Ovary (tissue), 3 donors: Measurements from ENCODE around the gene FIG4.

Source experiments
- EP300 ChIP-seq: sonication (generic); formaldehyde crosslinking; IDR thresholded peaks from one replicate; pipeline ENCODE4 v1.6.1; 2017; ENCODE audit warnings: antibody characterized with exemption
- POLR2A ChIP-seq: fragments of 450-650 bp; IDR thresholded peaks from one replicate; pipeline ENCODE4 v1.6.1; 2017; ENCODE audit warnings: antibody characterized with exemption, mild to moderate bottlenecking, moderate library complexity
- TF ChIP-seq, protein P1 (sequence below), 3 donors: fragments of 450-650 bp in 2 of 3; fragments of 200-600 bp in 1 of 3; IDR thresholded peaks; one replicate each; pipeline versions ENCODE4 v1.5.1 to v1.8.0; 2016 to 2022; ENCODE audit warnings: antibody characterized with exemption in 3 of 3, mild to moderate bottlenecking in 1 of 3
- donor health status: DM: no; HTN: no; CAD: no.

DNA sequence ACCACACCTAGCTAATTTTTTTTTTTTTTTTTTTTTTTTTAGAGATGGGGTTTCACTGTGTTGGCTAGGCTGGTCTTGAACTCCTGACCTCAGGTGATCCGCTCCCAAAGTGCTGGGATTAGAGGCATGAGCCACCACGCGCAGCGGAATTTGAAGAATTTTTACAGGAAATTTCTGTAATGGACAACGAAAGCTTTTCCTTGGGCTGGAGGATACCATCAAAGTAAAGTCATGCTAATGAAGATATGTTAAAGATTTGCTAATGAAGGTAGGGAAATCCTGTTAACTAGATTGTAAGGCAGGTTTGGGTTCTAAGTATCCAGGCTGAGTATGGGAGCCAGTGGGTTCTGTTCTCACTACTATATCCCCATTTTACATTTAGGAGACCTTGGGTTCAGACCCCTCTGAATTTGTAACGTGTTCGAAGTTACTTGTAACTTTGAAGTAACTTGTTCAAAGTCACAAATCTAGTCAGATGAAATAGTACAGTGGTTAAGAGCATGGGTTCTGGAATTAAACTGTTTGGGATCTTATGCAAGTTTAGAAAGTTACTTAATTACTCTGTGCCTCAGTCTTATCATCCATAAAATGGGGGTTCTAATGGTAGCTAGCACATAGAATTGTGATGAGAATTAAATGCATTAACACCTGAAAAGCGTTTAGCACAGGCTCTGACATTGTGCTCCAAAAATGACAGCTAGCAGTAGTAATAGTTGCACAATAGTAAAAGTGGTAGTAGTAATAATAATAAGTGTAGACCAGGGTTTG lies 163.6 kb downstream of the FIG4 start:
- TF ChIP-seq, protein P1, sequence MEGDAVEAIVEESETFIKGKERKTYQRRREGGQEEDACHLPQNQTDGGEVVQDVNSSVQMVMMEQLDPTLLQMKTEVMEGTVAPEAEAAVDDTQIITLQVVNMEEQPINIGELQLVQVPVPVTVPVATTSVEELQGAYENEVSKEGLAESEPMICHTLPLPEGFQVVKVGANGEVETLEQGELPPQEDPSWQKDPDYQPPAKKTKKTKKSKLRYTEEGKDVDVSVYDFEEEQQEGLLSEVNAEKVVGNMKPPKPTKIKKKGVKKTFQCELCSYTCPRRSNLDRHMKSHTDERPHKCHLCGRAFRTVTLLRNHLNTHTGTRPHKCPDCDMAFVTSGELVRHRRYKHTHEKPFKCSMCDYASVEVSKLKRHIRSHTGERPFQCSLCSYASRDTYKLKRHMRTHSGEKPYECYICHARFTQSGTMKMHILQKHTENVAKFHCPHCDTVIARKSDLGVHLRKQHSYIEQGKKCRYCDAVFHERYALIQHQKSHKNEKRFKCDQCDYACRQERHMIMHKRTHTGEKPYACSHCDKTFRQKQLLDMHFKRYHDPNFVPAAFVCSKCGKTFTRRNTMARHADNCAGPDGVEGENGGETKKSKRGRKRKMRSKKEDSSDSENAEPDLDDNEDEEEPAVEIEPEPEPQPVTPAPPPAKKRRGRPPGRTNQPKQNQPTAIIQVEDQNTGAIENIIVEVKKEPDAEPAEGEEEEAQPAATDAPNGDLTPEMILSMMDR (IDR thresholded peaks at IDR 0.05) = no peak
- TF ChIP-seq POLR2A = no peak
- no peak for TF ChIP-seq EP300
